Upper lobe of left lung (tissue), 6 donors: ENCODE results near the gene FAM53A. TPM values are rescaled to one million over a fixed set of nuclear protein-coding genes. Genes with fewer than 3 reads are reported as not detected.

Experiments
- ATAC-seq, 2 donors: fragments of 200-7000 bp; cut with Tn5 transposase; one replicate each; pipeline ENCODE4 v1.9.1; 2022; ENCODE audit warnings: mild to moderate bottlenecking in 2 of 2, moderate library complexity in 2 of 2; ENCODE audit not compliant: low FRiP score in 2 of 2
- DNase-seq, 2 donors: peaks; one replicate each; pipeline ENCODE4 v3.0.0-alpha.2; 2019 to 2020
- H3K27ac ChIP-seq, 4 donors: fragments of 200-600 bp; sonication (generic); one replicate each; pipeline ENCODE4 v1.5.1; 2016 to 2019
- H3K27me3 ChIP-seq, 4 donors: fragments of 200-600 bp; sonication (generic); one replicate each; pipeline ENCODE4 v1.5.1; 2017 to 2019
- H3K36me3 ChIP-seq, 4 donors: fragments of 200-600 bp; sonication (generic); one replicate each; pipeline ENCODE4 v1.5.1; 2016 to 2019
- H3K4me1 ChIP-seq, 4 donors: fragments of 200-600 bp; sonication (generic); one replicate each; pipeline ENCODE4 v1.5.1; 2018 to 2019
- H3K4me3 ChIP-seq, 4 donors: fragments of 200-600 bp; sonication (generic); one replicate each; pipeline ENCODE4 v1.5.1; 2017 to 2019; ENCODE audit warnings: mild to moderate bottlenecking in 2 of 4, moderate library complexity in 1 of 4
- H3K9me3 ChIP-seq, 4 donors: fragments of 200-600 bp; sonication (generic); one replicate each; pipeline ENCODE4 v1.5.1; 2018 to 2019
- CTCF ChIP-seq, 6 experiments: fragments of 450-650 bp in 4 of 6; fragments of 200-600 bp in 2 of 6; sonication (generic) in 2 of 6; IDR thresholded peaks; one replicate each; pipeline ENCODE4 v1.5.1; 2016 to 2019; ENCODE audit warnings: antibody characterized with exemption in 6 of 6
- EP300 ChIP-seq, 4 donors: sonication (generic); formaldehyde crosslinking; IDR thresholded peaks; one replicate each; pipeline ENCODE4 v1.5.1; 2017; ENCODE audit warnings: antibody characterized with exemption in 4 of 4, control low read depth in 2 of 4
- POLR2A ChIP-seq, 4 donors: fragments of 450-650 bp; IDR thresholded peaks; one replicate each; pipeline ENCODE4 v1.5.1; 2016 to 2017; ENCODE audit warnings: antibody characterized with exemption in 4 of 4, mild to moderate bottlenecking in 2 of 4
- POLR2AphosphoS5 ChIP-seq, 2 donors: sonication (generic); formaldehyde crosslinking; IDR thresholded peaks; one replicate each; pipeline ENCODE4 v1.5.1; 2017; ENCODE audit warnings: antibody characterized with exemption in 2 of 2
- WGBS, 2 donors: methylation state at CpG; one replicate each; pipeline ENCODE4 v1.1.5; 2017 to 2018; 5-methylcytosine and 5-hydroxymethylcytosine counted together
- total RNA-seq, 6 donors: library from RNA; depleted of rRNA in 4 of 6; stranded (reverse); fragments of >200 nt in 4 of 6; gene quantifications; one replicate each; pipeline versions ENCODE4 v1.1.0 to v1.2.1, GENCODE V29; 2016 to 2021
- donor health status: DM: no; HTN: no; CAD: no; lungs with moderate emphysema.
- donor health status: DM: no; HTN: yes; CAD: no; lungs with severe emphysema.

Gene FAM53A
- total RNA-seq, 6 donors from 2014 or later: 0.59 to 17.8 (median 2.5) TPM

DNA sequence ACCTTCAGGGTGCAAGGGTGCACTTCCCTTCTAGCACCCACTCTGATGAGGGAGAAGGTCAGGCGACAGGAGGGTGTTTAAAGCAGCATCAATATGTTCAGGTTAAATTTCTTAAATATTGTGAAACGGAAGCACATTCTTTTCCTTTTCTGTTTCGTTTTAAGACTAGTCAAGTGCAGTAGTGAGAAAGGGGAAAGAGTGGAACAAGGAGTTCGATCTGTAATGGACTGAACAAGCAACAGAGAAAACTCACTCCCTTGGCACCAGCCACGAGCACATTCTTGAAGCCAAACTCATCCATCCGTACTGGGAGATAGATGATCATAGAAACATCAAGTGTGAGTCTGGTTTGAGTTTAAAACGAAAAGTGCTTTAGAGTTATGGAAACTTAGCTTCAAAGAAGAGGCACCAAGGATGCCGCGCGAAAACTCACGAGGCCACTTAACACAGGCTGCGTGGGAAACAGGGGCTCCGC lies 815 bp downstream of the FAM53A start:
- H3K36me3 ChIP-seq: no peaks in the 10 kb centered on the region
- WGBS, 2 donors: 7% methylated on average over 13 of the region's 13 CpGs
- ATAC-seq (peak in 1 of 2 donors; percentile 50), DNase-seq (no peak)
- no peaks in the 10 kb centered on the region for H3K27me3 ChIP-seq
- peak overlapping the region; percentile 68 to 80 (median 76) for H3K27ac ChIP-seq
- peak overlapping the region; percentile 57 to 86 (median 78) for H3K4me3 ChIP-seq
- H3K9me3 ChIP-seq: no peaks in the 10 kb centered on the region
- TF ChIP-seq POLR2AphosphoS5 (IDR thresholded peaks at IDR 0.05) (no peak), POLR2A (IDR thresholded peaks at IDR 0.05) (no peak), CTCF (IDR thresholded peaks at IDR 0.05) (no peak), EP300 (IDR thresholded peaks at IDR 0.05) (no peak)
- H3K4me1 ChIP-seq: peaks cover 4 to 24% (median 11%) of the 10 kb centered on the region in 4 donors

- no peak overlapping the region for H3K27ac ChIP-seq
- no peak for TF ChIP-seq CTCF (IDR thresholded peaks at IDR 0.05)
- ATAC-seq: no peak
- peaks cover 4 to 24% (median 11%) of the 10 kb centered on the region in 4 donors for H3K4me1 ChIP-seq
- no peaks in the 10 kb centered on the region for H3K36me3 ChIP-seq
- no peak for DNase-seq
- H3K27me3 ChIP-seq: no peaks in the 10 kb centered on the region
- 86 to 89% methylated on average over 13 of the region's 13 CpGs for WGBS, 2 donors
- H3K9me3 ChIP-seq: no peaks in the 10 kb centered on the region
- peak overlapping the region in 3 of 4 donors; percentile 74 to 86 (median 82) for H3K4me3 ChIP-seq
Observed at GRCh38 chr4:1682860-1683259, 1.3 kb downstream of the FAM53A start.

DNA sequence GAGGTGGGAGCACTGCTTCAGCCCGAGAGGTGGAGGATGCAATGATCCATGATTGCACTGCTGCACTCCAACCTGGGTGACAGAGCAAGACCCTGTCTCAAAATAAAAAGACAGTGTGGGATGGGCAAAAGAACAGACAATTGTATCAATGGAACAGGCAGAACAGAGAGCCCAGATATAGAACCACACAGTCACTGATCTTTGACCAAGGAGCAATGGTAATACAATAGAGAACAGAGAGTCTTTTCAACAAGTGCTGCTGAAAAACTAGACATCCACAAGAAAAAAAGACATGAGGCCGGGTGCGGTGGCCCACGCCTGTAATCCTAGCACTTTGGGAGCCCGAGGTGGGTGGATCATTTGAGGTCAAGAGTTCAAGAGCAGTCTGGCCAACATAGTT lies 5.9 kb downstream of the FAM53A start:
- DNase-seq: no peak
- WGBS, 2 donors: 76 to 85% methylated on average over 5 of the region's 5 CpGs
- TF ChIP-seq POLR2A (IDR thresholded peaks at IDR 0.05): no peak
- H3K9me3 ChIP-seq: no peaks in the 10 kb centered on the region
- H3K27me3 ChIP-seq: no peaks in the 10 kb centered on the region
- no peak overlapping the region for H3K4me3 ChIP-seq
- peaks cover 0 to 5% (median 3%) of the 10 kb centered on the region in 4 donors for H3K4me1 ChIP-seq
- no peaks in the 10 kb centered on the region for H3K36me3 ChIP-seq
- no peak overlapping the region for H3K27ac ChIP-seq
- ATAC-seq: no peak

GRCh38 chr4:1676605-1677525 lies 7.2 kb downstream of the FAM53A start:
- TF ChIP-seq POLR2AphosphoS5 (IDR thresholded peaks at IDR 0.05) (no peak), POLR2A (IDR thresholded peaks at IDR 0.05) (no peak), EP300 (IDR thresholded peaks at IDR 0.05) (no peak), CTCF (IDR thresholded peaks at IDR 0.05) (no peak)
- no peaks in the 10 kb centered on the region for H3K4me1 ChIP-seq
- DNase-seq (peak in 1 of 2 donors; percentile 56), ATAC-seq (peak; percentile 4 to 11)
- no peaks in the 10 kb centered on the region for H3K27me3 ChIP-seq
- H3K27ac ChIP-seq: no peak overlapping the region
- no peaks in the 10 kb centered on the region for H3K36me3 ChIP-seq
- H3K4me3 ChIP-seq: no peak overlapping the region
- WGBS, 2 donors: 79% methylated on average over 24 of the region's 25 CpGs
- H3K9me3 ChIP-seq: no peaks in the 10 kb centered on the region

DNA sequence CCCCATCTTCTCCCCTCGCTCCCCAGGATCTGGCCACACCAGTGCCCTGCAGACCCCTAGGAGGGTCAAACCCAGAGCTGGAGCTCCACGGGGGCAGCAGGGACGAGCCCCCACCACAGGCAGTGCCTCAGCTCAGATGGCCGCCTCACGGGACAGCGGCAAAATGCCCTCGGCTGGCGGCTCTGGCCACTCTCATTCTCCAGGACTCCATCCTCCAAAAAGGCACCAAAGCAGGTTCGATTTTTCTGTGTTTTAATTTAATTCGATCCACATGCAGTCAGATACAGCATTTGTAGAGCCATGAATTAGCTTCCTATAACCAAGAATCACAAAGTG lies 8.3 kb downstream of the FAM53A start:
- no peak for ATAC-seq
- Histone ChIP-seq H3K9me3 (no peaks in the 10 kb centered on the region), H3K4me3 (no peak overlapping the region), H3K27ac (no peak overlapping the region), H3K27me3 (no peaks in the 10 kb centered on the region), H3K36me3 (no peaks in the 10 kb centered on the region), H3K4me1 (no peaks in the 10 kb centered on the region)
- DNase-seq: peak in 1 of 2 donors; percentile 66
- no peak for TF ChIP-seq EP300 (IDR thresholded peaks at IDR 0.05)
- TF ChIP-seq POLR2AphosphoS5 (IDR thresholded peaks at IDR 0.05): no peak
- TF ChIP-seq POLR2A (IDR thresholded peaks at IDR 0.05): no peak
- no peak for TF ChIP-seq CTCF (IDR thresholded peaks at IDR 0.05)
- 73 to 81% methylated on average over 5 to 10 of the region's 10 CpGs for WGBS, 2 donors
